Cardiac fibroblast (primary cell): ENCODE measurements around the gene GPR84.

Experiments used
- DNase-seq, 2 donors: peaks; one replicate each; pipeline versions ENCODE4 v3.0.0 to v3.0.0-alpha.2; 2010; ENCODE audit warnings: low read depth in 2 of 2
- H3K4me3 ChIP-seq, 2 donors: replicated peaks in 1 of 2; 1 replicate in 1 of 2; 2 replicates in 1 of 2; pipeline ENCODE4 v1.5.1; 2011; ENCODE audit warnings: low read depth in 2 of 2, low read length in 2 of 2, mild to moderate bottlenecking in 2 of 2, moderate library complexity in 1 of 2
- CTCF ChIP-seq: IDR thresholded peaks from one replicate; pipeline ENCODE4 v1.5.1; 2011; ENCODE audit warnings: low read depth, mild to moderate bottlenecking, low read length, inconsistent platforms

GPR84 gene

DNA sequence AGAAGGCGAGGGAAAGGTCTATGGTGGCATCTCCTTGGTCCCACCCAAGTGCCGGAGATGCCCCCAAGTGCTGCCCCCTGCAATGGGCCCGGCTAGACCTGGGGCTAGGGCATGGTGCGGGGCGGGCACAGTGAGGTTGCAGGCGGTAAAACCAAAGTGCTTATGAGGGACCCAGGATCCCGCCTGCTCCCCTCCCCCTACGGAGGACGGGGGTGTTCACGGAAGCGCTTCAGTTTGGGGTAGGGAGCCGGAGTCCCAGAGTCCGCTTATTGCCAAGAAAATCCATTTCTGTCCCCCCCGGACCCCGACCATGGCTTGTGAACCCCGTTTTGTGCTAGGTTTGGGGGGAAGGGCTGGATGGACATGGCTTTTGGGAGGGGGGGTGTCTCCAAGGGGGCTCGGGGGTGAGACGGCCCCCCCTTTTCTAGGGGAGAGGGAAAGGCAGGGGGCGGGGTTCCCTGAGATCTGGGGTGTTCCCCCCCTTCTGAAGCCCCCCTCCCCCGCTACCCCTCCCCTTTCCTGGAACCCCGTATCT lies 5.4 kb upstream of the GPR84 start:
- peak overlapping the region; percentile 5 to 41 for H3K4me3 ChIP-seq
- no peak for DNase-seq
- no peak for TF ChIP-seq CTCF

GRCh38 chr12:54368709-54369596 lies 4.7 kb upstream of the GPR84 start:
- TF ChIP-seq CTCF = peak; percentile 87
- peak; percentile 91 to 93 for DNase-seq
- peak overlapping the region in 1 of 2 donors; percentile 11 for H3K4me3 ChIP-seq

- no peak for DNase-seq
- H3K4me3 ChIP-seq = no peak overlapping the region
- TF ChIP-seq CTCF = no peak
These were observed 3.9 kb upstream of the GPR84 start for GRCh38 chr12:54368025-54368708.

GRCh38 chr12:54363618-54364017 lies 668 bp downstream of the GPR84 start:
- no peak overlapping the region for H3K4me3 ChIP-seq
- no peak for DNase-seq
- TF ChIP-seq CTCF = no peak

DNA sequence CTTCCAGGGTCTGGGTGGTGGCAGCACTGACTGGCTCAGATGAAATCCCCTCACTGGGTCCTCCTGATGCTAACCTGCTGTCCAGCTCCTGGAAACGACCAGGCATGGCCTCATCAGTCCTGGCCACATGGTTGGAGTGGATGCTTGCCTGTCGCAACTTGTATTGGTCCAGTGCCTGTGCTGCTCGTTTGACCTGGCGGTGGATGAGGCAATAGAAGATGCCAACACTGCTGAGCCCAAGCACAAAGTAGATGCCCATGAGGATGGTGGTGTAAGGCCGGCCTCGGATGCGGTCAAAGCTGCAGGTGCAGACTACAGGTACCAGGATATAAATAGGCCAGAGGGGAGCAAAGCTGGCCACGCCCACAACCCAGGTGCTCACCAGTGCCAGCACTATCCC lies 1.2 kb downstream of the GPR84 start:
- no peak overlapping the region for H3K4me3 ChIP-seq
- TF ChIP-seq CTCF = no peak
- DNase-seq = no peak

GRCh38 chr12:54360717-54361456 lies 3.4 kb downstream of the GPR84 start:
- peak; percentile 77 for TF ChIP-seq CTCF
- peak; percentile 85 to 87 for DNase-seq

More at GRCh38 chr12:54360717-54361456, 3.4 kb downstream of the GPR84 start:
- no peak overlapping the region for H3K4me3 ChIP-seq
